ENCODE results near the gene NTN5. TPM values are rescaled to one million over a fixed set of nuclear protein-coding genes. Genes with fewer than 3 reads are reported as not detected.

The NTN5 gene
- total and polyA plus RNA-seq, 12 donors, result 0.17 to 0.68 (median 0.28) TPM; not detected in 4

GRCh38 chr19:48648134-48648533, 24.7 kb downstream of the NTN5 start:
- Histone ChIP-seq H3K9me3 (peaks cover 0 to 4% (median 0%) of the 10 kb centered on the region in 11 donors), H3K4me3 (no peak overlapping the region), H3K27me3 (no peaks in the 10 kb centered on the region), H3K27ac (no peak overlapping the region), H3K4me1 (peaks cover 0 to 30% (median 16%) of the 10 kb centered on the region in 9 donors), H3K36me3 (no peaks in the 10 kb centered on the region)
- 53 to 67% methylated on average over 2 of the region's 2 CpGs for WGBS, 2 donors
- DNase-seq (no peak), ATAC-seq (no peak)
- no peak for TF ChIP-seq CTCF (IDR thresholded peaks at IDR 0.05)
- intact Hi-C loops (cut with DNase I), result loop anchor here in 8 of 10 donors (5.0 to 10.0 kb wide), 10 partner anchors 87 to 317 kb away; partner anchors contain the start of genes HSD17B14 (in 5 of the 8), FTL (in 2 of the 8), BAX (in 1 of the 8) and RASIP1 (in 1 of the 8)

- H3K27ac ChIP-seq, result peak overlapping the region in 8 of 10 donors; percentile 72 to 88 (median 80)
- WGBS, 2 donors, result 13 to 35% methylated on average over 3 to 8 of the region's 10 CpGs
Measured at GRCh38 chr19:48646722-48647216, 26.0 kb downstream of the NTN5 start.

GRCh38 chr19:48646001-48646721, 26.7 kb downstream of the NTN5 start, which contains the start of gene CA11:
Gene CA11, minus strand, starts transcription at chr19:48646187. Its CDS starts 555 bp downstream, at chr19:48645632.
- WGBS, 2 donors, result 0 to 1% methylated on average over 33 of the region's 33 CpGs
- Histone ChIP-seq H3K27me3 (no peaks in the 10 kb centered on the region), H3K27ac (peak within 1 kb of the TSS in 9 of 10 donors; percentile 71 to 88 (median 79)), H3K4me3 (peak within 1 kb of the TSS; percentile 33 to 65 (median 58)), H3K36me3 (no peaks in the 10 kb centered on the region), H3K4me1 (peaks cover 0 to 26% (median 16%) of the 10 kb centered on the region in 9 donors), H3K9me3 (peaks cover 0 to 2% (median 0%) of the 10 kb centered on the region in 11 donors)
- TF ChIP-seq CTCF (IDR thresholded peaks at IDR 0.05), result peak; percentile 89 to 96 (median 92)
- ATAC-seq, result peak; percentile 87 to 92 (median 90)
- intact Hi-C loops (cut with DNase I), result loop anchor here in 8 of 10 donors (2.0 to 10.0 kb wide), 11 partner anchors 29 to 319 kb away; partner anchors contain the start of genes HSD17B14 (in 5 of the 8), FTL (in 2 of the 8), BAX (in 1 of the 8) and RASIP1 (in 1 of the 8)
- peak; percentile 91 for DNase-seq

More at GRCh38 chr19:48646722-48647216, 26.0 kb downstream of the NTN5 start:
- DNase-seq, result no peak
- Histone ChIP-seq H3K9me3 (peaks cover 0 to 4% (median 0%) of the 10 kb centered on the region in 11 donors), H3K27me3 (no peaks in the 10 kb centered on the region), H3K4me3 (peak overlapping the region; percentile 33 to 65 (median 58)), H3K4me1 (peaks cover 0 to 26% (median 16%) of the 10 kb centered on the region in 9 donors), H3K36me3 (no peaks in the 10 kb centered on the region)
- intact Hi-C loops (cut with DNase I), result loop anchor here in 8 of 10 donors (2.0 to 10.0 kb wide), 11 partner anchors 28 to 318 kb away; partner anchors contain the start of genes HSD17B14 (in 5 of the 8), FTL (in 2 of the 8), BAX (in 1 of the 8) and RASIP1 (in 1 of the 8)
- ATAC-seq, result no peak
- TF ChIP-seq CTCF (IDR thresholded peaks at IDR 0.05), result no peak

- TF ChIP-seq CTCF (IDR thresholded peaks at IDR 0.05), result no peak
- DNase-seq (no peak), ATAC-seq (peak in 7 of 8 donors; percentile 2 to 25 (median 10))
- 1 to 2% methylated on average over 6 of the region's 6 CpGs for WGBS, 2 donors
- no peaks in the 10 kb centered on the region for H3K9me3 ChIP-seq
- H3K27ac ChIP-seq, result peak overlapping the region in 9 of 10 donors; percentile 71 to 88 (median 79)
- H3K4me3 ChIP-seq, result peak overlapping the region; percentile 33 to 65 (median 58)
- intact Hi-C loops (cut with DNase I), result loop anchor here in 8 of 10 donors (5.0 to 10.0 kb wide), 10 partner anchors 89 to 319 kb away; partner anchors contain the start of genes HSD17B14 (in 5 of the 8), FTL (in 2 of the 8), BAX (in 1 of the 8) and RASIP1 (in 1 of the 8)
- H3K36me3 ChIP-seq, result no peaks in the 10 kb centered on the region
- H3K27me3 ChIP-seq, result no peaks in the 10 kb centered on the region
- H3K4me1 ChIP-seq, result peaks cover 0 to 26% (median 16%) of the 10 kb centered on the region in 9 donors
Measured at GRCh38 chr19:48645620-48646000, 27.2 kb downstream of the NTN5 start.
